Neural cell (in vitro differentiated cells): Measurements from ENCODE around the gene AGAP5. TPM values are rescaled to one million over a fixed set of nuclear protein-coding genes. Genes with fewer than 3 reads are reported as not detected.

ENCODE experiments used
- H2AFZ ChIP-seq: fragments of 200-600, 300-800 bp; sonication (generic), shearing (Covaris generic); 2 replicates; pipeline ENCODE4 v1.6.0; 2014; ENCODE audit warnings: low read depth, mild to moderate bottlenecking, antibody characterized with exemption, low read length, moderate library complexity
- H3F3A ChIP-seq: fragments of 200-600 bp; shearing (Covaris generic); 2 replicates; pipeline ENCODE4 v1.6.1; 2016; ENCODE audit warnings: mild to moderate bottlenecking, moderate library complexity, mixed read lengths, antibody characterized with exemption, low read length; ENCODE audit not compliant: insufficient read depth, poor library complexity, severe bottlenecking
- H3K27ac ChIP-seq: fragments of 200-600, 300-800 bp; sonication (generic), shearing (Covaris generic); 2 replicates; pipeline ENCODE4 v1.5.1; 2014; ENCODE audit warnings: mild to moderate bottlenecking, low read length, moderate library complexity
- H3K27me3 ChIP-seq: fragments of 300-800, 200-600 bp; sonication (generic), shearing (Covaris generic); 2 replicates; pipeline ENCODE4 v1.6.0; 2014; ENCODE audit warnings: mild to moderate bottlenecking, low read depth, low read length, moderate library complexity; ENCODE audit not compliant: insufficient read depth
- H3K36me3 ChIP-seq: fragments of 300-800, 200-600 bp; sonication (generic), shearing (Covaris generic); 2 replicates; pipeline ENCODE4 v1.5.1; 2014; ENCODE audit warnings: mild to moderate bottlenecking, antibody characterized with exemption, low read length, moderate library complexity; ENCODE audit not compliant: insufficient read depth
- H3K4me2 ChIP-seq: fragments of 300-800, 200-600 bp; sonication (generic), shearing (Covaris generic); 2 replicates; pipeline ENCODE4 v1.6.0; 2014; ENCODE audit warnings: mild to moderate bottlenecking, low read length
- H3K4me3 ChIP-seq: fragments of 300-800, 200-600 bp; sonication (generic), shearing (Covaris generic); 2 replicates; pipeline ENCODE4 v1.5.1; 2014; ENCODE audit warnings: mild to moderate bottlenecking, low read length, moderate library complexity
- H3K79me2 ChIP-seq: fragments of 200-600 bp; shearing (Covaris generic); replicated peaks from 2 replicates; pipeline ENCODE4 v1.6.0; 2014; ENCODE audit warnings: mild to moderate bottlenecking, low read length, moderate library complexity; ENCODE audit not compliant: insufficient read depth
- H3K9ac ChIP-seq: fragments of 300-800, 200-600 bp; sonication (generic), shearing (Covaris generic); 2 replicates; pipeline ENCODE4 v1.6.1; 2016; ENCODE audit warnings: mild to moderate bottlenecking, low read length, mixed read lengths
- H3K9me2 ChIP-seq: fragments of 200-600 bp; shearing (Covaris generic); 2 replicates; pipeline ENCODE4 v1.6.1; 2016; ENCODE audit warnings: mild to moderate bottlenecking, low read length, mixed read lengths; ENCODE audit not compliant: insufficient read depth
- H3K9me3 ChIP-seq: fragments of 200-600, 300-800 bp; sonication (generic), shearing (Covaris generic); 2 replicates; pipeline ENCODE4 v1.6.1; 2016; ENCODE audit warnings: mild to moderate bottlenecking, mixed run types, low read length, moderate library complexity, mixed read lengths
- H4K20me1 ChIP-seq: fragments of 200-600 bp; shearing (Covaris generic); 2 replicates; pipeline ENCODE4 v1.6.1; 2016; ENCODE audit warnings: mild to moderate bottlenecking, mixed run types; ENCODE audit not compliant: insufficient read depth
- EP300 ChIP-seq: fragments of 450-650 bp; conservative IDR thresholded peaks from 2 replicates; pipeline ENCODE4 v1.6.1; 2014; ENCODE audit warnings: antibody characterized with exemption, mild to moderate bottlenecking, moderate library complexity; ENCODE audit not compliant: poor library complexity, severe bottlenecking
- EZH2 ChIP-seq: fragments of 200-600, 300-800 bp; shearing (Covaris generic), sonication (generic); IDR thresholded peaks from 2 replicates; pipeline ENCODE4 v1.6.1; 2014; ENCODE audit warnings: antibody characterized with exemption, low read length, borderline replicate concordance, mild to moderate bottlenecking; ENCODE audit not compliant: insufficient read depth, poor library complexity, severe bottlenecking
- MXI1 ChIP-seq: fragments of 450-650 bp; conservative IDR thresholded peaks from 2 replicates; pipeline ENCODE4 v1.6.1; 2014; ENCODE audit warnings: antibody characterized with exemption, mild to moderate bottlenecking; ENCODE audit not compliant: poor library complexity, severe bottlenecking
- POLR2AphosphoS5 ChIP-seq: IDR thresholded peaks from 2 replicates; pipeline ENCODE4 v1.6.1; 2012
- RAD21 ChIP-seq: fragments of 450-650 bp; conservative IDR thresholded peaks from 2 replicates; pipeline ENCODE4 v1.6.1; 2014; ENCODE audit warnings: antibody characterized with exemption, mild to moderate bottlenecking, moderate library complexity
- SMC3 ChIP-seq: fragments of 450-650 bp; conservative IDR thresholded peaks from 2 replicates; pipeline ENCODE4 v1.6.1; 2014; ENCODE audit warnings: antibody characterized with exemption, mild to moderate bottlenecking, moderate library complexity; ENCODE audit not compliant: poor library complexity
- TAF1 ChIP-seq: IDR thresholded peaks from 2 replicates; pipeline ENCODE4 v1.6.1; 2012; ENCODE audit warnings: low read depth
- polyA plus RNA-seq: library from polyadenylated mRNA; depleted of rRNA; stranded (reverse); fragments of >200 nt; gene quantifications from 2 replicates; pipeline ENCODE4 v1.2.3, GENCODE V29; 2014
- TF ChIP-seq, protein P1 (sequence below): IDR thresholded peaks from 2 replicates; pipeline ENCODE4 v1.6.1; 2012; ENCODE audit warnings: borderline replicate concordance
- TF ChIP-seq, protein P2 (sequence below): fragments of 450-650 bp; IDR thresholded peaks from 2 replicates; pipeline ENCODE4 v1.5.1; 2014; ENCODE audit warnings: antibody characterized with exemption, mild to moderate bottlenecking, moderate library complexity; ENCODE audit not compliant: poor library complexity, severe bottlenecking

Gene AGAP5
- polyA plus RNA-seq, 1 donor from 2014 or later: 6.5 TPM

DNA sequence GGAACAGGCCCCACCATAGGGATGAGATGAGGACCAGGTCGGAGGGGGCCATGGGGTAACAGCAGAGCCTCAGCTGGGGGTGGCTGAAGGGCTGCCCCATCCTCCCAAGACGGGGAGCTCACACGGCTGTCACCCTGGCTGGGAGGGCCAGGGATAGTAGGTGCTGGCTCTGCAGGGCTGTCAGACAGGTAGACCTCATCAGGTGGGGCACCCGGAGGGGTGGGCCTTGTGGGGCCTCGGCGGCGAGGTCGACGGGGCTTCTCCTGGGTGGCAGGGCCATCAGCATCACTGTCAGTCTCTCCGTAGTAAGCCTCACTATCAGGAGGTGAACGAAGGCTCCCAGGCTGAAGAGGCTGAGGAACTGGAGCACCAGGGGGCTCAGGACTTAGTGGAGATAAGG, 44.7 kb downstream of the AGAP5 start:
- Histone ChIP-seq H3F3A (no peaks in the 10 kb centered on the region), H4K20me1 (no peaks in the 10 kb centered on the region), H3K27me3 (no peaks in the 10 kb centered on the region), H3K79me2 (no peaks in the 10 kb centered on the region), H3K4me2 (no peak overlapping the region), H3K9me3 (no peaks in the 10 kb centered on the region), H3K4me3 (no peak overlapping the region), H3K9me2 (no peaks in the 10 kb centered on the region), H3K9ac (no peak overlapping the region), H2AFZ (no peak overlapping the region), H3K27ac (no peak overlapping the region), H3K36me3 (no peaks in the 10 kb centered on the region)
- TF ChIP-seq TAF1 (no peak), EP300 (no peak), MXI1 (no peak), SMC3 (no peak), RAD21 (no peak), POLR2AphosphoS5 (no peak), EZH2 (no peak)
- TF ChIP-seq, protein P1, sequence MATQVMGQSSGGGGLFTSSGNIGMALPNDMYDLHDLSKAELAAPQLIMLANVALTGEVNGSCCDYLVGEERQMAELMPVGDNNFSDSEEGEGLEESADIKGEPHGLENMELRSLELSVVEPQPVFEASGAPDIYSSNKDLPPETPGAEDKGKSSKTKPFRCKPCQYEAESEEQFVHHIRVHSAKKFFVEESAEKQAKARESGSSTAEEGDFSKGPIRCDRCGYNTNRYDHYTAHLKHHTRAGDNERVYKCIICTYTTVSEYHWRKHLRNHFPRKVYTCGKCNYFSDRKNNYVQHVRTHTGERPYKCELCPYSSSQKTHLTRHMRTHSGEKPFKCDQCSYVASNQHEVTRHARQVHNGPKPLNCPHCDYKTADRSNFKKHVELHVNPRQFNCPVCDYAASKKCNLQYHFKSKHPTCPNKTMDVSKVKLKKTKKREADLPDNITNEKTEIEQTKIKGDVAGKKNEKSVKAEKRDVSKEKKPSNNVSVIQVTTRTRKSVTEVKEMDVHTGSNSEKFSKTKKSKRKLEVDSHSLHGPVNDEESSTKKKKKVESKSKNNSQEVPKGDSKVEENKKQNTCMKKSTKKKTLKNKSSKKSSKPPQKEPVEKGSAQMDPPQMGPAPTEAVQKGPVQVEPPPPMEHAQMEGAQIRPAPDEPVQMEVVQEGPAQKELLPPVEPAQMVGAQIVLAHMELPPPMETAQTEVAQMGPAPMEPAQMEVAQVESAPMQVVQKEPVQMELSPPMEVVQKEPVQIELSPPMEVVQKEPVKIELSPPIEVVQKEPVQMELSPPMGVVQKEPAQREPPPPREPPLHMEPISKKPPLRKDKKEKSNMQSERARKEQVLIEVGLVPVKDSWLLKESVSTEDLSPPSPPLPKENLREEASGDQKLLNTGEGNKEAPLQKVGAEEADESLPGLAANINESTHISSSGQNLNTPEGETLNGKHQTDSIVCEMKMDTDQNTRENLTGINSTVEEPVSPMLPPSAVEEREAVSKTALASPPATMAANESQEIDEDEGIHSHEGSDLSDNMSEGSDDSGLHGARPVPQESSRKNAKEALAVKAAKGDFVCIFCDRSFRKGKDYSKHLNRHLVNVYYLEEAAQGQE: no peak
- TF ChIP-seq, protein P2, sequence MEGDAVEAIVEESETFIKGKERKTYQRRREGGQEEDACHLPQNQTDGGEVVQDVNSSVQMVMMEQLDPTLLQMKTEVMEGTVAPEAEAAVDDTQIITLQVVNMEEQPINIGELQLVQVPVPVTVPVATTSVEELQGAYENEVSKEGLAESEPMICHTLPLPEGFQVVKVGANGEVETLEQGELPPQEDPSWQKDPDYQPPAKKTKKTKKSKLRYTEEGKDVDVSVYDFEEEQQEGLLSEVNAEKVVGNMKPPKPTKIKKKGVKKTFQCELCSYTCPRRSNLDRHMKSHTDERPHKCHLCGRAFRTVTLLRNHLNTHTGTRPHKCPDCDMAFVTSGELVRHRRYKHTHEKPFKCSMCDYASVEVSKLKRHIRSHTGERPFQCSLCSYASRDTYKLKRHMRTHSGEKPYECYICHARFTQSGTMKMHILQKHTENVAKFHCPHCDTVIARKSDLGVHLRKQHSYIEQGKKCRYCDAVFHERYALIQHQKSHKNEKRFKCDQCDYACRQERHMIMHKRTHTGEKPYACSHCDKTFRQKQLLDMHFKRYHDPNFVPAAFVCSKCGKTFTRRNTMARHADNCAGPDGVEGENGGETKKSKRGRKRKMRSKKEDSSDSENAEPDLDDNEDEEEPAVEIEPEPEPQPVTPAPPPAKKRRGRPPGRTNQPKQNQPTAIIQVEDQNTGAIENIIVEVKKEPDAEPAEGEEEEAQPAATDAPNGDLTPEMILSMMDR: no peak

DNA sequence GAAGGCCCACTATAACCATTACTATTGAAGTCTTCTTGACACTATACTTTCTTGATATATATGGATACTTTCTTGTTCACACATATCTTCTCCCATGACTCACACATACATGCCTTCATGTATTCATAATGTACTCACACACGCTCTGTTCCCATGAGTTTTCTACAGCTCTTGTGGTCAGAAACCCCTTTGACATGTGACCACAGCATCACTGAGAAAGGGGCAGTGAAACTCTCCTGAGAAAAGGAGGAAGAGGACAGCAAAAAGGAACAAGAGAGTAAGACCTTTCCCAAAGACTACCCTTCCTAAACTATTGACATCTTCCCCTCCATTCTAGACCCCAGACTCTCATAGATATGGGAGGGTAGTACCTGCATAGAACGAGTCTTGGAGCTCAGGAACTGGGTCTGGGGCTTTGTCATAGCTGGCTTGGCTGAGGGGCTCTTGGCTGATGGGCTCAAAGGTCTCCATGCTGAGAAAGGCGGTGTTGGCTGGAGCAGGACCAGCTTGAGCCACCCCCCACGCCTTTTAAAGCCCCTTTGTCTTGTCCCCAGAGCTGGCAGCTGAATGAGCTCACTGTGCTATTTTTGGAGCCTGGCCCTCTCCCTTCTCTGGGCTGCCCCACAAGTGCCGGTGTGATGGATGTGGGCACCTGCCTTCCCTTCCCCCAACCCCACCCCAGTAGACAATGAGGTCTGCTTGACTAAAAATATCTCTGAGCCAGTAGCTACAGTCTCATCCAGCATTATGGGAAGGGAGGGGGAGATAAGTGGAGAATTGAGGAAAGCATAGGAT, 47.2 kb downstream of the AGAP5 start:
- H3F3A ChIP-seq: no peaks in the 10 kb centered on the region
- no peaks in the 10 kb centered on the region for H3K9me3 ChIP-seq
- TF ChIP-seq RAD21: no peak
- no peak for TF ChIP-seq MXI1
- TF ChIP-seq SMC3: no peak
- TF ChIP-seq, protein P2: no peak
- no peak for TF ChIP-seq EP300
- TF ChIP-seq EZH2: no peak
- TF ChIP-seq, protein P1: no peak
- no peak for TF ChIP-seq POLR2AphosphoS5
- no peak for TF ChIP-seq TAF1
- no peak overlapping the region for H3K4me2 ChIP-seq
- H3K27me3 ChIP-seq: no peaks in the 10 kb centered on the region
- H2AFZ ChIP-seq: no peak overlapping the region
- H3K9me2 ChIP-seq: no peaks in the 10 kb centered on the region
- H3K9ac ChIP-seq: no peak overlapping the region
- H3K36me3 ChIP-seq: no peaks in the 10 kb centered on the region
- H3K27ac ChIP-seq: no peak overlapping the region
- no peak overlapping the region for H3K4me3 ChIP-seq
- H4K20me1 ChIP-seq: no peaks in the 10 kb centered on the region
- H3K79me2 ChIP-seq: no peaks in the 10 kb centered on the region
